Thyroid gland (tissue), 4 donors: ENCODE data around the gene SPTBN1. TPM values are rescaled to one million over a fixed set of nuclear protein-coding genes. Genes with fewer than 3 reads are reported as not detected.

Source experiments
- DNase-seq, 2 donors: peaks; one replicate each; pipeline ENCODE4 v3.0.0-alpha.2; 2019
- H3K27ac ChIP-seq, 3 donors: fragments of 200-600 bp; sonication (generic); 1 replicate in 2 of 3; 2 replicates in 1 of 3; pipeline ENCODE4 v1.5.1; 2016 to 2019; ENCODE audit warnings: mild to moderate bottlenecking in 1 of 3, moderate library complexity in 1 of 3
- H3K27me3 ChIP-seq: fragments of 200-600 bp; sonication (generic); one replicate; pipeline ENCODE4 v1.5.1; 2019
- H3K36me3 ChIP-seq, 2 donors: fragments of 200-600 bp; sonication (generic); one replicate each; pipeline ENCODE4 v1.5.1; 2016 to 2019
- H3K4me1 ChIP-seq, 2 donors: fragments of 200-600 bp; sonication (generic); one replicate each; pipeline ENCODE4 v1.5.1; 2017 to 2019
- H3K4me3 ChIP-seq, 3 donors: fragments of 200-600 bp; sonication (generic); replicated peaks in 1 of 3; 1 replicate in 2 of 3; 2 replicates in 1 of 3; pipeline ENCODE4 v1.5.1; 2016; ENCODE audit warnings: mild to moderate bottlenecking in 1 of 3
- H3K9me3 ChIP-seq: fragments of 200-600 bp; sonication (generic); one replicate; pipeline ENCODE4 v1.5.1; 2017
- CTCF ChIP-seq, 6 experiments: fragments of 200-600 bp in 3 of 6; fragments of 450-650 bp in 3 of 6; sonication (generic) in 3 of 6; IDR thresholded peaks; one replicate each; pipeline ENCODE4 v1.5.1; 2016 to 2019; ENCODE audit warnings: antibody characterized with exemption in 6 of 6, mild to moderate bottlenecking in 2 of 6, inconsistent platforms in 1 of 6, moderate library complexity in 1 of 6
- POLR2A ChIP-seq, 2 donors: fragments of 450-650 bp; IDR thresholded peaks; one replicate each; pipeline ENCODE4 v1.6.1; 2017; ENCODE audit warnings: antibody characterized with exemption in 2 of 2, mild to moderate bottlenecking in 2 of 2, moderate library complexity in 1 of 2
- WGBS, 2 donors: methylation state at CpG; one replicate each; pipeline ENCODE4 v1.1.5; 2017; 5-methylcytosine and 5-hydroxymethylcytosine counted together
- intact Hi-C: fragments of 100-400 bp; cut with DNase I; formaldehyde crosslinking; loops from one replicate; pipeline ENCODE4 v1.15.1; 2023
- total RNA-seq, 4 donors: library from RNA; depleted of rRNA; stranded (reverse); fragments of >200 nt; gene quantifications; one replicate each; pipeline ENCODE4 v1.2.3, GENCODE V29; 2016

The SPTBN1 gene
- total RNA-seq, 4 donors from 2014 or later = 381 to 513 (median 419) TPM

- TF ChIP-seq CTCF (IDR thresholded peaks at IDR 0.05) (no peak), POLR2A (IDR thresholded peaks at IDR 0.05) (no peak)
- DNase-seq = no peak
- no peak overlapping the region for H3K4me3 ChIP-seq
- H3K36me3 ChIP-seq = no peaks in the 10 kb centered on the region
- intact Hi-C loops = no loop called here
- WGBS, 2 donors = 73 to 77% methylated on average over 2 of the region's 2 CpGs
- H3K9me3 ChIP-seq = no peaks in the 10 kb centered on the region
- H3K27ac ChIP-seq = peak overlapping the region in 1 of 3 donors; percentile 32
- H3K27me3 ChIP-seq = no peaks in the 10 kb centered on the region
- H3K4me1 ChIP-seq = peaks cover 0 to 12% of the 10 kb centered on the region in 2 donors
Measured at GRCh38 chr2:54420524-54421172, 35.5 kb upstream of the SPTBN1 start.

- TF ChIP-seq CTCF (IDR thresholded peaks at IDR 0.05) = no peak
- TF ChIP-seq POLR2A (IDR thresholded peaks at IDR 0.05) = no peak
- H3K9me3 ChIP-seq = no peaks in the 10 kb centered on the region
- peaks cover 0 to 8% of the 10 kb centered on the region in 2 donors for H3K4me1 ChIP-seq
- H3K27ac ChIP-seq = no peak overlapping the region
- DNase-seq = no peak
- WGBS, 2 donors = 92 to 94% methylated on average over 10 of the region's 10 CpGs
- intact Hi-C loops = no loop called here
- no peaks in the 10 kb centered on the region for H3K27me3 ChIP-seq
- H3K36me3 ChIP-seq = no peaks in the 10 kb centered on the region
- H3K4me3 ChIP-seq = no peak overlapping the region
Measured at GRCh38 chr2:54422072-54422581, 34.0 kb upstream of the SPTBN1 start.

GRCh38 chr2:54423213-54423612, 32.9 kb upstream of the SPTBN1 start:
- 63 to 70% methylated on average over 2 of the region's 2 CpGs for whole genome bisulfite sequencing, 2 donors
- DNase-seq = no peak
- Histone ChIP-seq H3K27ac (no peak overlapping the region), H3K36me3 (no peaks in the 10 kb centered on the region), H3K27me3 (no peaks in the 10 kb centered on the region), H3K4me3 (no peak overlapping the region), H3K4me1 (peaks cover 5 to 7% of the 10 kb centered on the region in 2 donors), H3K9me3 (no peaks in the 10 kb centered on the region)
- TF ChIP-seq CTCF (IDR thresholded peaks at IDR 0.05) (no peak), POLR2A (IDR thresholded peaks at IDR 0.05) (no peak)
- intact Hi-C loops = no loop called here

GRCh38 chr2:54424555-54425163, 31.5 kb upstream of the SPTBN1 start:
- no peak for TF ChIP-seq POLR2A (IDR thresholded peaks at IDR 0.05)
- no peak for TF ChIP-seq CTCF (IDR thresholded peaks at IDR 0.05)
- Histone ChIP-seq H3K36me3 (no peaks in the 10 kb centered on the region), H3K27me3 (no peaks in the 10 kb centered on the region), H3K9me3 (no peaks in the 10 kb centered on the region), H3K27ac (no peak overlapping the region), H3K4me1 (peaks cover 16 to 21% of the 10 kb centered on the region in 2 donors), H3K4me3 (no peak overlapping the region)
- 82% methylated on average over 7 of the region's 7 CpGs for WGBS, 2 donors
- intact Hi-C loops = no loop called here
- DNase-seq = no peak
